ENCODE data around the gene YEATS4.

GRCh38 chr12:69404851-69405565 lies 45.5 kb downstream of the YEATS4 start:
- TF ChIP-seq CTCF (IDR thresholded peaks at IDR 0.05) (no peak), POLR2A (IDR thresholded peaks at IDR 0.05) (no peak)

Data from lower leg skin (tissue), 3 donors.